Smooth muscle cell (in vitro differentiated cells): Measurements from ENCODE around the gene LHFPL3. TPM values are rescaled to one million over a fixed set of nuclear protein-coding genes. Genes with fewer than 3 reads are reported as not detected.

Experiments
- DNase-seq: peaks from one replicate; lab custom pipeline; 2025; ENCODE audit not compliant: unreplicated experiment; lab: John Stamatoyannopoulos, UW
- H2AFZ ChIP-seq: fragments of 200-600 bp; sonication (generic); 2 replicates; pipeline ENCODE4 v1.6.0; 2016; ENCODE audit warnings: antibody characterized with exemption, low read depth, mild to moderate bottlenecking
- H3F3A ChIP-seq: fragments of 200-600 bp; sonication (generic); 2 replicates; pipeline ENCODE4 v1.6.0; 2017; ENCODE audit warnings: antibody characterized with exemption, low read depth
- H3K27ac ChIP-seq: fragments of 200-600 bp; sonication (generic); 2 replicates; pipeline ENCODE4 v1.5.1; 2016; ENCODE audit warnings: low read depth, mild to moderate bottlenecking
- H3K27me3 ChIP-seq: fragments of 200-600 bp; sonication (generic); 2 replicates; pipeline ENCODE4 v1.6.1; 2016; ENCODE audit warnings: low read depth, mild to moderate bottlenecking
- H3K36me3 ChIP-seq: fragments of 200-600 bp; sonication (generic); 2 replicates; pipeline ENCODE4 v1.5.1; 2016; ENCODE audit warnings: low read depth
- H3K4me1 ChIP-seq: fragments of 200-600 bp; sonication (generic); 2 replicates; pipeline ENCODE4 v1.5.1; 2016; ENCODE audit warnings: low read depth
- H3K4me2 ChIP-seq: fragments of 200-600 bp; sonication (generic); 2 replicates; pipeline ENCODE4 v1.6.0; 2016; ENCODE audit warnings: mild to moderate bottlenecking
- H3K4me3 ChIP-seq: fragments of 200-600 bp; sonication (generic); 2 replicates; pipeline ENCODE4 v1.5.1; 2016; ENCODE audit warnings: mild to moderate bottlenecking
- H3K79me2 ChIP-seq: fragments of 200-600 bp; sonication (generic); 2 replicates; pipeline ENCODE4 v1.6.0; 2016; ENCODE audit warnings: low read depth, mild to moderate bottlenecking
- H3K9ac ChIP-seq: fragments of 200-600 bp; sonication (generic); 2 replicates; pipeline ENCODE4 v1.6.0; 2016; ENCODE audit warnings: low read depth
- H3K9me3 ChIP-seq: fragments of 200-600 bp; sonication (generic); replicated peaks from 2 replicates; pipeline ENCODE4 v1.5.1; 2016; ENCODE audit warnings: low read depth
- H4K20me1 ChIP-seq: fragments of 200-600 bp; sonication (generic); 2 replicates; pipeline ENCODE4 v1.6.0; 2016; ENCODE audit warnings: low read depth
- WGBS: methylation state at CpG from one replicate; pipeline ENCODE4 v1.1.7; 2016; ENCODE audit warnings: low lambda C conversion rate; 5-methylcytosine and 5-hydroxymethylcytosine counted together
- polyA plus RNA-seq: library from polyadenylated mRNA; unstranded; fragments of >200 nt; fragmentation: Nextera tagmentation; extraction: Ambion mirVana; gene quantifications from 2 replicates; pipeline ENCODE4 v1.2.1, GENCODE V29; 2016
- total RNA-seq: library from RNA; depleted of rRNA; stranded (reverse); fragments of >200 nt; gene quantifications from 2 replicates; pipeline ENCODE4 v1.2.3, GENCODE V29; 2014
- TF ChIP-seq, protein P1 (sequence below): fragments of 200-600 bp; sonication (generic); IDR thresholded peaks from 2 replicates; pipeline ENCODE4 v1.5.1; 2017; ENCODE audit warnings: borderline replicate concordance, mild to moderate bottlenecking, antibody characterized with exemption; ENCODE audit not compliant: insufficient read depth, poor library complexity, severe bottlenecking

LHFPL3 gene
- total and polyA plus RNA-seq, 2 experiments from 2014 or later, result not detected

DNA sequence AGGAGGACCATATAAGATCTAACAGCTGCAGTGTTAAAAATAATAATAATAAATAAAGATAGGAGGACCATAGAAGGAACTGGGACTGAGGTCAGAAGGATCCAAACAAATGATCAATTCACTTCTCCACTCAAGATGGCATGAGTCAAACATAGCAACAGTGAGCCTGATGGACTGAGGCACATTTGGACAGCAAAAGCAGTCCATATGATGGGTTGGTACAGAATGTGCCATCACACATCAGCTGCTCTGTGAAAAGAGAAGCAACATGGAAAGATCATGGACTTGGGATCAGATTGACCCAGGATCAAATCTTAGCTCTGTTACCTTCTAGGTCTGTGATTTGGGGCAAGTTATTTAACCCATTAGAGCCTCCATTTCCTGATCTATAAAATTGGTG, 496.7 kb downstream of the LHFPL3 start:
- Histone ChIP-seq H3K9me3 (no peaks in the 10 kb centered on the region), H3K4me2 (no peak overlapping the region)

DNA sequence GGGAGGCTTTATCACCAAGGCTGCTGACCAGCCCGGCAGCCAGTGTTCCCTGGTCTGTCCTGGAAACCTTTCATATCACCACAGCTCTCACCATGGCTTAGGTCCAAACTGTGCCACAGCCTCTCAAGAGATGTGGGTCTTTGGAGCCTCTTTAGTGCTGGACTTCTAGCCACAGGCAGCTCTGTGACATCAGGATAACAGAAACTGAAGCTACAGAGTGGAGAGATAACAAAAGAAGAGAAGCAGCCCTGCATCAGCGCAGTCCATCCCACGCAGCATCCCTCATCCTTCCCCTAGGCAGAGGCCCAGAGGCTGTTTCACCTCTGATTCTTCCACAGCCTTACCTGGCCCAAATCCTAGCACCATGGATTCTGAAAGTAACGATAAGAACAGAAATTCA, 497.7 kb downstream of the LHFPL3 start:
- Histone ChIP-seq H3K27me3 (peaks cover 2% of the 10 kb centered on the region), H4K20me1 (no peaks in the 10 kb centered on the region), H3F3A (no peaks in the 10 kb centered on the region), H3K9ac (no peak overlapping the region), H3K36me3 (no peaks in the 10 kb centered on the region), H3K4me3 (no peak overlapping the region), H3K27ac (no peak overlapping the region), H3K79me2 (no peaks in the 10 kb centered on the region), H2AFZ (no peak overlapping the region), H3K4me2 (no peak overlapping the region), H3K4me1 (no peaks in the 10 kb centered on the region), H3K9me3 (no peaks in the 10 kb centered on the region)
- DNase-seq, result no peak
- whole genome bisulfite sequencing, result 82% methylated on average over 4 of the region's 4 CpGs
- TF ChIP-seq, protein P1, sequence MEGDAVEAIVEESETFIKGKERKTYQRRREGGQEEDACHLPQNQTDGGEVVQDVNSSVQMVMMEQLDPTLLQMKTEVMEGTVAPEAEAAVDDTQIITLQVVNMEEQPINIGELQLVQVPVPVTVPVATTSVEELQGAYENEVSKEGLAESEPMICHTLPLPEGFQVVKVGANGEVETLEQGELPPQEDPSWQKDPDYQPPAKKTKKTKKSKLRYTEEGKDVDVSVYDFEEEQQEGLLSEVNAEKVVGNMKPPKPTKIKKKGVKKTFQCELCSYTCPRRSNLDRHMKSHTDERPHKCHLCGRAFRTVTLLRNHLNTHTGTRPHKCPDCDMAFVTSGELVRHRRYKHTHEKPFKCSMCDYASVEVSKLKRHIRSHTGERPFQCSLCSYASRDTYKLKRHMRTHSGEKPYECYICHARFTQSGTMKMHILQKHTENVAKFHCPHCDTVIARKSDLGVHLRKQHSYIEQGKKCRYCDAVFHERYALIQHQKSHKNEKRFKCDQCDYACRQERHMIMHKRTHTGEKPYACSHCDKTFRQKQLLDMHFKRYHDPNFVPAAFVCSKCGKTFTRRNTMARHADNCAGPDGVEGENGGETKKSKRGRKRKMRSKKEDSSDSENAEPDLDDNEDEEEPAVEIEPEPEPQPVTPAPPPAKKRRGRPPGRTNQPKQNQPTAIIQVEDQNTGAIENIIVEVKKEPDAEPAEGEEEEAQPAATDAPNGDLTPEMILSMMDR, result no peak

More for the DNA sequence above, 496.7 kb downstream of the LHFPL3 start:
- no peaks in the 10 kb centered on the region for H3F3A ChIP-seq
- no peaks in the 10 kb centered on the region for H4K20me1 ChIP-seq
- H3K9ac ChIP-seq, result no peak overlapping the region
- H3K36me3 ChIP-seq, result no peaks in the 10 kb centered on the region
- H2AFZ ChIP-seq, result no peak overlapping the region
- H3K27ac ChIP-seq, result no peak overlapping the region
- TF ChIP-seq, protein P1, result no peak
- no peak overlapping the region for H3K4me3 ChIP-seq
- no peaks in the 10 kb centered on the region for H3K4me1 ChIP-seq
- H3K27me3 ChIP-seq, result peaks cover 2% of the 10 kb centered on the region
- H3K79me2 ChIP-seq, result no peaks in the 10 kb centered on the region
- no peak for DNase-seq

DNA sequence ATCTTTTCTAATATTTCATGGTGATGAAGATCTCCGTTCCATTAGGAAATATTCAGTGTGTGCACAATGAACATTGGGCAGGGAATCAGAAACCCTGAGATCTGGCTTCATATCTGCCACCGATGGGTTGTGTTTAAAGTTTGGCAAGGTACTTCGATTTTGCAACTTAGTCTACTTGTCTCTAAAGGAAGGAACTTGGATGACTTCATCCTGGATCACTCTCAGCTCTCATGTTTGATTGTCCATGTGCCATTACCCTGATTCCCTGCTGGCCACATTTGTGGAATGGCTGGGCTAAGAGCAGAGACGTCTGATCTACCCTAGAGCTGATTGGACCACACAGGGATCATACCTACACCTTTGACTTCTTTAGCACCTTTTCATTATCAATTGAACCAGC, 508.6 kb downstream of the LHFPL3 start:
- H3K4me3 ChIP-seq, result no peak overlapping the region
- H3K4me1 ChIP-seq, result no peaks in the 10 kb centered on the region
- H3K27me3 ChIP-seq, result peaks cover 11% of the 10 kb centered on the region
- no peak overlapping the region for H3K9ac ChIP-seq
- no peaks in the 10 kb centered on the region for H3K9me3 ChIP-seq
- H2AFZ ChIP-seq, result no peak overlapping the region
- no peaks in the 10 kb centered on the region for H3K79me2 ChIP-seq
- TF ChIP-seq, protein P1, result no peak
- H4K20me1 ChIP-seq, result no peaks in the 10 kb centered on the region
- H3K4me2 ChIP-seq, result no peak overlapping the region
- no peak for DNase-seq
- no peak overlapping the region for H3K27ac ChIP-seq
- no peaks in the 10 kb centered on the region for H3K36me3 ChIP-seq
- 87% methylated on average over 4 of the region's 4 CpGs for WGBS
- no peaks in the 10 kb centered on the region for H3F3A ChIP-seq

DNA sequence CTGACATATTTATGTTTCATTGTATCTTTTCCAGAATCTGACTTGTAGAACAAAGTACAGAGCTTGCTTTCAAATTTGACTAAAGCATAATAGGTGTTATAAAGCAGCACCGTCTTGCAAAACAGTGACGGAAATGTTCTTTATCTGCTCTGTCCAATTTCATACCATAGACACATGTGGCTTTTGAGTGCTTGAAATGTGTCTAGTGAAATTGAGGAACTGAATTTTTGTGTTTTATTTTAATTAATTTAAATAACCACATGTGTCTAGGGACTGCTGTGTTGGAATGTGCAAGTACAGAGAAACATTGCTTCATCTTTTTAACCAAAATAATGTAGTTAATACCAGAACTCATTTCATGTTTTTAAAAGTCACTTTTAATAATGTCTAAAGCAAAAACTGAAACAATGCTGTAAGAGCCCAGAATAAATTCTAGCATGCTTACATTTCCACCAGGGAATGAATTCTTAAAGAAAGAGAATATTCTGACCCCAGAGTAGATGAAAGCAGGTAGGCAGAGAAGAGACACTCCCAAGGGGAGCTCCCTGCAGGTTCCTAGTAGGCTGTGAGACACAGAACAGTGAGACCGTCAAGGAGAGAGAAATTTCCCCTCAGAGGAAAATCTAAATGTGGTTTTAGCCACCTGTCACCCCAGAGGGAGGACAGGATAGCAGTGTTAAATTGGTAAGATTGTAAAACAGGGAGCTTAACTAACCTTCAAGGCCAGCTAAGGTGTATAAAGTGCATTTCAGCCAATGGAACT, 510.3 kb downstream of the LHFPL3 start:
- no peaks in the 10 kb centered on the region for H3K36me3 ChIP-seq
- H3K27me3 ChIP-seq, result peaks cover 11% of the 10 kb centered on the region
- no peak overlapping the region for H3K27ac ChIP-seq
- 87% methylated on average over 3 of the region's 3 CpGs for WGBS
- no peaks in the 10 kb centered on the region for H4K20me1 ChIP-seq
- no peaks in the 10 kb centered on the region for H3F3A ChIP-seq
- H3K4me2 ChIP-seq, result no peak overlapping the region
- H3K9me3 ChIP-seq, result no peaks in the 10 kb centered on the region
- H3K9ac ChIP-seq, result no peak overlapping the region
- no peaks in the 10 kb centered on the region for H3K79me2 ChIP-seq
- H3K4me3 ChIP-seq, result no peak overlapping the region
- no peak for DNase-seq
- TF ChIP-seq, protein P1, result no peak
- H3K4me1 ChIP-seq, result no peaks in the 10 kb centered on the region
- no peak overlapping the region for H2AFZ ChIP-seq
